HCT116 (cell line): ENCODE data around the gene PHLDB3. TPM values are rescaled to one million over a fixed set of nuclear protein-coding genes. Genes with fewer than 3 reads are reported as not detected.

Experiments used
- ATAC-seq: fragments of 200-7000 bp; cut with Tn5 transposase; 2 replicates; pipeline ENCODE4 v1.9.1; 2020; ENCODE audit warnings: mild to moderate bottlenecking, moderate library complexity
- BruUV-seq: library from RNA; stranded (reverse); fragments of 400-500 nt; replicated peaks from 2 replicates; lab custom pipeline; 2021; lab: Mats Ljungman, UMichigan
- CTCF ChIA-PET: fragments of 300-600 bp; sonication (Branson Sonifier 250); formaldehyde crosslinking; loops from one replicate; lab custom pipeline; 2021; ENCODE audit warnings: antibody characterized with exemption; lab: Charles Lee
- POLR2A ChIA-PET: fragments of 300-600, 350-600 bp; sonication (Branson Sonifier 250); formaldehyde crosslinking; loops from one replicate; lab custom pipeline; 2021; ENCODE audit warnings: antibody characterized with exemption; lab: Charles Lee
- RAD21 ChIA-PET, 2 experiments: fragments of 300-600 bp; sonication (Branson Sonifier 250); formaldehyde crosslinking; loops; one replicate each; lab custom pipeline; 2023; ENCODE audit warnings: low total read pairs in 2 of 2; ENCODE audit not compliant: uncharacterized antibody in 2 of 2, unreplicated experiment in 2 of 2, low non-redundant PET in 1 of 2; lab: Charles Lee
- DNase-seq: peaks from one replicate; pipeline ENCODE4 v3.0.0-alpha.2; 2010; ENCODE audit warnings: low read depth, low spot score
- H2AFZ ChIP-seq: fragments of 200-600 bp; shearing (Covaris generic), sonication (generic); 2 replicates; pipeline ENCODE4 v1.6.1; 2017; ENCODE audit warnings: low read depth, mixed run types, mixed read lengths, antibody characterized with exemption, low read length; ENCODE audit not compliant: poor library complexity, severe bottlenecking
- H3K27ac ChIP-seq: 2 replicates; pipeline ENCODE4 v1.5.1; 2012; ENCODE audit warnings: low read depth, low read length
- H3K27me3 ChIP-seq: fragments of 200-600 bp; sonication (generic); 2 replicates; pipeline ENCODE4 v1.6.1; 2016; ENCODE audit warnings: mixed run types, low read length, mixed read lengths; ENCODE audit not compliant: insufficient read depth
- H3K36me3 ChIP-seq, 2 experiments: fragments of 200-500 bp in 1 of 2; fragments of 200-600 bp in 1 of 2; sonication (Bioruptor generic) in 1 of 2; sonication (generic) in 1 of 2; 2 replicates each; pipeline versions ENCODE4 v1.5.1 to v1.6.1; 2014 to 2016; ENCODE audit warnings: low read length in 2 of 2, inconsistent platforms in 1 of 2, mixed read lengths in 1 of 2, mixed run types in 1 of 2; ENCODE audit not compliant: insufficient read depth in 2 of 2, control insufficient read depth in 1 of 2
- H3K4me1 ChIP-seq, 2 experiments: fragments of 200-600 bp in 1 of 2; sonication (generic) in 1 of 2; 2 replicates each; pipeline versions ENCODE4 v1.5.1 to v1.6.1; 2012 to 2017; ENCODE audit warnings: low read length in 2 of 2, inconsistent platforms in 1 of 2, mild to moderate bottlenecking in 1 of 2, mixed read lengths in 1 of 2, mixed run types in 1 of 2, moderate library complexity in 1 of 2; ENCODE audit not compliant: insufficient read depth in 2 of 2, control insufficient read depth in 1 of 2
- H3K4me2 ChIP-seq: fragments of 200-600 bp; sonication (generic); 2 replicates; pipeline ENCODE4 v1.6.1; 2017; ENCODE audit warnings: mixed run types, low read length, mixed read lengths
- H3K4me3 ChIP-seq, 2 experiments: fragments of 200-600 bp in 1 of 2; sonication (generic) in 1 of 2; replicated peaks in 1 of 2; 2 replicates each; pipeline ENCODE4 v1.5.1; 2011 to 2016; ENCODE audit warnings: low read length in 2 of 2, control low read depth in 1 of 2, low read depth in 1 of 2, mild to moderate bottlenecking in 1 of 2, mixed read lengths in 1 of 2, mixed run types in 1 of 2
- H3K79me2 ChIP-seq: fragments of 200-600 bp; sonication (generic); 2 replicates; pipeline ENCODE4 v1.6.1; 2017; ENCODE audit warnings: mild to moderate bottlenecking, mixed run types, low read length, moderate library complexity, mixed read lengths; ENCODE audit not compliant: insufficient read depth
- H3K9ac ChIP-seq: fragments of 200-600 bp; sonication (generic); 2 replicates; pipeline ENCODE4 v1.6.1; 2016; ENCODE audit warnings: low read length, mixed read lengths
- H3K9me2 ChIP-seq: fragments of 200-600 bp; sonication (generic), shearing (Covaris generic); 2 replicates; pipeline ENCODE4 v1.6.1; 2017; ENCODE audit warnings: mixed run types, mild to moderate bottlenecking, moderate library complexity; ENCODE audit not compliant: insufficient read depth
- H3K9me3 ChIP-seq, 2 experiments: fragments of 200-500 bp in 1 of 2; fragments of 200-600 bp in 1 of 2; sonication (Bioruptor generic) in 1 of 2; sonication (generic) in 1 of 2; 2 replicates each; pipeline ENCODE4 v1.6.1; 2014 to 2017; ENCODE audit warnings: low read length in 2 of 2, mixed read lengths in 2 of 2, inconsistent platforms in 1 of 2, low read depth in 1 of 2, mild to moderate bottlenecking in 1 of 2, mixed run types in 1 of 2, moderate library complexity in 1 of 2; ENCODE audit not compliant: control insufficient read depth in 1 of 2, insufficient read depth in 1 of 2
- H4K20me1 ChIP-seq: fragments of 200-600 bp; sonication (generic), shearing (Covaris generic); 2 replicates; pipeline ENCODE4 v1.6.1; 2017; ENCODE audit warnings: mixed run types, mild to moderate bottlenecking, moderate library complexity; ENCODE audit not compliant: insufficient read depth
- CBX3 ChIP-seq: IDR thresholded peaks from 2 replicates; pipeline ENCODE4 v1.6.1; 2012; ENCODE audit warnings: low read depth
- CEBPB ChIP-seq: IDR thresholded peaks from 2 replicates; pipeline ENCODE4 v1.6.1; 2012; ENCODE audit warnings: low read depth
- EGR1 ChIP-seq: IDR thresholded peaks from 2 replicates; pipeline ENCODE4 v1.6.1; 2012; ENCODE audit warnings: low read depth
- ELF1 ChIP-seq: IDR thresholded peaks from 2 replicates; pipeline ENCODE4 v1.6.1; 2012; ENCODE audit warnings: low read depth, borderline replicate concordance
- EZH2 ChIP-seq: fragments of 200-600 bp; sonication (generic); IDR thresholded peaks from 2 replicates; pipeline ENCODE4 v1.6.1; 2017; ENCODE audit warnings: antibody characterized with exemption, mixed run types
- EZH2phosphoT487 ChIP-seq: fragments of 200-600 bp; IDR thresholded peaks from 2 replicates; pipeline ENCODE4 v1.6.1; 2018; ENCODE audit warnings: antibody characterized with exemption, borderline replicate concordance
- FOSL1 ChIP-seq: IDR thresholded peaks from 2 replicates; pipeline ENCODE4 v1.6.1; 2012; ENCODE audit warnings: low read depth
- JUND ChIP-seq: IDR thresholded peaks from 2 replicates; pipeline ENCODE4 v1.6.1; 2012
- POLR2A ChIP-seq: IDR thresholded peaks from 2 replicates; pipeline ENCODE4 v1.7.0; 2011; ENCODE audit warnings: borderline replicate concordance; ENCODE audit not compliant: insufficient read depth, insufficient read length; ENCODE audit errors: extremely low read depth
- POLR2AphosphoS5 ChIP-seq: IDR thresholded peaks from 2 replicates; pipeline ENCODE4 v1.6.1; 2011; ENCODE audit warnings: mild to moderate bottlenecking, low read depth, low read length, moderate library complexity
- REST ChIP-seq: IDR thresholded peaks from 2 replicates; pipeline ENCODE4 v1.6.1; 2012; ENCODE audit warnings: low read depth
- SIN3A ChIP-seq: IDR thresholded peaks from 2 replicates; pipeline ENCODE4 v1.6.1; 2012; ENCODE audit warnings: low read depth
- SRF ChIP-seq: IDR thresholded peaks from 2 replicates; pipeline ENCODE4 v1.6.1; 2012; ENCODE audit warnings: low read depth
- TCF7L2 ChIP-seq: IDR thresholded peaks from 2 replicates; pipeline ENCODE4 v1.7.0; 2011; ENCODE audit warnings: borderline replicate concordance, inconsistent platforms; ENCODE audit not compliant: insufficient read depth, insufficient read length; ENCODE audit errors: extremely low read depth
- ZBTB33 ChIP-seq: IDR thresholded peaks from 2 replicates; pipeline ENCODE4 v1.6.1; 2011; ENCODE audit warnings: mild to moderate bottlenecking, low read length, moderate library complexity; ENCODE audit not compliant: insufficient replicate concordance; ENCODE audit errors: extremely low read depth
- ZFX ChIP-seq: fragments of 450-650 bp; IDR thresholded peaks from 2 replicates; pipeline ENCODE4 v1.6.1; 2017
- ZNF274 ChIP-seq: fragments of 200-500 bp; sonication (Bioruptor generic); IDR thresholded peaks from 2 replicates; pipeline ENCODE4 v1.6.1; 2014; ENCODE audit warnings: mild to moderate bottlenecking, low read depth, low read length, inconsistent platforms
- intact Hi-C: fragments of 100-400 bp; cut with micrococcal nuclease; formaldehyde crosslinking; loops from 2 replicates; pipeline ENCODE4 v1.10.0; 2022
- total RNA-seq: library from RNA; stranded (reverse); gene quantifications from one replicate; pipeline ENCODE4 v1.2.1, GENCODE V29; 2021; ENCODE audit not compliant: unreplicated experiment
- TF ChIP-seq, protein P1 (sequence below): IDR thresholded peaks from 2 replicates; pipeline ENCODE4 v1.6.1; 2012
- TF ChIP-seq, protein P2 (sequence below): IDR thresholded peaks from 2 replicates; pipeline ENCODE4 v1.6.1; 2012

The PHLDB3 gene
- total RNA-seq, 1 experiment from 2014 or later, result 15.5 TPM

DNA sequence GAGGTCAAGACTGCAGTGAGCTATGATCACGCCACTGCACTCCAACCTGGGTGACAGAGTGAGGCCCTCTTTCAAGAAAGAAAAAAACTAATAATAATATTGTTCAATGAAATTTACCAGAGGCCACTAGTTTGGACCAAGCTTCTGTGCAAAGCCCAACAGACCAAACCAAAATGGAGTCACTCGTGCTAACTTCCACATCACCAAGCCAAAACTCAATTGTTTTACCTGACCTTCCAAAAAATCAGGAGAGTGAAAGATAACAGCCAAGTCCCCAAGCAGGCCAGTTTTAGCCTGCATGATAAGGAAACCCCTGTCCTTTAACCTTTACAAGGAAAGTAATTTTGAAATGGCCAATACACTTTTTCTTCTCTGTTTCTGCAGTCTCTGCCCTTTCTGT lies 59.1 kb downstream of the PHLDB3 start:
- ATAC-seq (no peak), DNase-seq (no peak)
- H3K4me3 ChIP-seq, result no peak overlapping the region
- intact Hi-C loops, result no loop called here
- H3K4me2 ChIP-seq, result no peak overlapping the region
- ChIA-PET RAD21 (no interaction called here), CTCF (interaction anchor here (1.0 to 5.2 kb wide), 3 partner anchors 75 to 151 kb away, joined by 3 to 225 read pairs (median 12); partner anchors contain the start of genes IRGQ and ZNF576), POLR2A (no interaction called here)
- H4K20me1 ChIP-seq, result no peaks in the 10 kb centered on the region
- no peak overlapping the region for H3K9ac ChIP-seq
- no peaks in the 10 kb centered on the region for H3K36me3 ChIP-seq
- no peak overlapping the region for H2AFZ ChIP-seq
- no peaks in the 10 kb centered on the region for H3K9me2 ChIP-seq
- no peaks in the 10 kb centered on the region for H3K27me3 ChIP-seq
- no TSS peak for BruUV-seq
- H3K4me1 ChIP-seq, result peaks cover 0 to 3% of the 10 kb centered on the region in 2 experiments; a peak in 1 of 4 replicates
- no peak overlapping the region for H3K27ac ChIP-seq
- H3K9me3 ChIP-seq, result no peaks in the 10 kb centered on the region
- TF ChIP-seq EZH2, result no peak
- no peak for TF ChIP-seq ZBTB33
- TF ChIP-seq POLR2AphosphoS5, result no peak
- no peak for TF ChIP-seq SRF
- no peak for TF ChIP-seq JUND
- TF ChIP-seq, protein P1, sequence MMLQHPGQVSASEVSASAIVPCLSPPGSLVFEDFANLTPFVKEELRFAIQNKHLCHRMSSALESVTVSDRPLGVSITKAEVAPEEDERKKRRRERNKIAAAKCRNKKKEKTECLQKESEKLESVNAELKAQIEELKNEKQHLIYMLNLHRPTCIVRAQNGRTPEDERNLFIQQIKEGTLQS, result no peak
- no peak for TF ChIP-seq FOSL1
- TF ChIP-seq ELF1, result no peak
- TF ChIP-seq CBX3, result no peak
- TF ChIP-seq EGR1, result no peak
- TF ChIP-seq, protein P2, sequence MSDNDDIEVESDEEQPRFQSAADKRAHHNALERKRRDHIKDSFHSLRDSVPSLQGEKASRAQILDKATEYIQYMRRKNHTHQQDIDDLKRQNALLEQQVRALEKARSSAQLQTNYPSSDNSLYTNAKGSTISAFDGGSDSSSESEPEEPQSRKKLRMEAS, result no peak
- no peak for TF ChIP-seq ZNF274
- no peak for TF ChIP-seq EZH2phosphoT487
- no peak for TF ChIP-seq CEBPB
- TF ChIP-seq SIN3A, result no peak
- TF ChIP-seq ZFX, result no peak
- no peak for TF ChIP-seq TCF7L2
- no peak for TF ChIP-seq REST
- no peak for TF ChIP-seq POLR2A
- H3K79me2 ChIP-seq, result no peaks in the 10 kb centered on the region
